Stimulated activated CD4-positive, alpha-beta T cell treated with anti-CD3 and anti-CD28 coated beads, Interleukin-12 subunit alpha, Interleukin-12 subunit beta, amount 100 ng/mL, for 24 hours (primary cell): ENCODE results near the gene FOCAD.
A peak's percentile ranks its signal among the peaks of the same experiment; 100 is the strongest.

Source experiments
- DNase-seq, 2 experiments: peaks; one replicate each; pipeline ENCODE4 v3.0.0-alpha.2; 2020; ENCODE audit warnings: low read depth in 2 of 2

The FOCAD gene

GRCh38 chr9:21015129-21015815, 331.2 kb downstream of the FOCAD start:
- DNase-seq, result no peak

GRCh38 chr9:21015995-21016394, 331.9 kb downstream of the FOCAD start:
- no peak for DNase-seq

GRCh38 chr9:21016701-21017491, 332.8 kb downstream of the FOCAD start:
- DNase-seq, result no peak

- DNase-seq, result no peak
Measured at GRCh38 chr9:21018177-21018576, 334.1 kb downstream of the FOCAD start.

GRCh38 chr9:21023861-21024260, 339.8 kb downstream of the FOCAD start:
- no peak for DNase-seq

GRCh38 chr9:21027295-21027694, 343.2 kb downstream of the FOCAD start:
- DNase-seq, result no peak

GRCh38 chr9:21028466-21028865, 344.4 kb downstream of the FOCAD start:
- no peak for DNase-seq

- no peak for DNase-seq
Measured at GRCh38 chr9:21029661-21030060, 345.6 kb downstream of the FOCAD start.

GRCh38 chr9:21030389-21031035, 346.5 kb downstream of the FOCAD start:
- DNase-seq, result no peak

- peak; percentile 30 to 38 for DNase-seq
Measured at GRCh38 chr9:21031091-21031807, 347.2 kb downstream of the FOCAD start, which contains the start of gene HACD4. Gene HACD4, minus strand, starts transcription at chr9:21031640. Its CDS starts 50 bp downstream, at chr9:21031590.

GRCh38 chr9:21031808-21032183, 347.7 kb downstream of the FOCAD start:
- DNase-seq, result no peak

- DNase-seq, result no peak
Measured at GRCh38 chr9:21037278-21037677, 353.2 kb downstream of the FOCAD start.

GRCh38 chr9:21039302-21039701, 355.2 kb downstream of the FOCAD start:
- no peak for DNase-seq

GRCh38 chr9:21042466-21042865, 358.4 kb downstream of the FOCAD start:
- no peak for DNase-seq

GRCh38 chr9:21043841-21044240, 359.8 kb downstream of the FOCAD start:
- no peak for DNase-seq
